ENCODE results near the gene ST3GAL6. TPM values are rescaled to one million over a fixed set of nuclear protein-coding genes. Genes with fewer than 3 reads are reported as not detected.

The ST3GAL6 gene
- total RNA-seq, 1 donor from 2014 or later: 0.44 TPM

- no peaks in the 10 kb centered on the region for H3K27me3 Mint-ChIP-seq (ENCODE audit: insufficient read depth)
Observed at GRCh38 chr3:98800401-98800800, 37.3 kb downstream of the ST3GAL6 start.

GRCh38 chr3:98801043-98801747 is 38.1 kb downstream of the ST3GAL6 start:
- no peaks in the 10 kb centered on the region for H3K4me1 Mint-ChIP-seq (ENCODE audit: low read depth)
- DNase-seq (ENCODE audit: low spot score): no peak
- intact Hi-C loops (cut with micrococcal nuclease): no loop called here
- no peaks in the 10 kb centered on the region for H3K36me3 Mint-ChIP-seq (ENCODE audit: low read depth)
- H3K9me3 Mint-ChIP-seq: no peaks in the 10 kb centered on the region
- H3K4me3 Mint-ChIP-seq: no peak overlapping the region
- no peak overlapping the region for H3K27ac Mint-ChIP-seq
- H3K27me3 Mint-ChIP-seq (ENCODE audit: insufficient read depth): no peaks in the 10 kb centered on the region

More at GRCh38 chr3:98800401-98800800, 37.3 kb downstream of the ST3GAL6 start:
- DNase-seq (ENCODE audit: low spot score): no peak
- intact Hi-C loops (cut with micrococcal nuclease): no loop called here
- Mint-ChIP-seq H3K36me3 (ENCODE audit: low read depth) (no peaks in the 10 kb centered on the region), H3K4me1 (ENCODE audit: low read depth) (no peaks in the 10 kb centered on the region), H3K27ac (no peak overlapping the region), H3K9me3 (no peaks in the 10 kb centered on the region), H3K4me3 (no peak overlapping the region)

DNA sequence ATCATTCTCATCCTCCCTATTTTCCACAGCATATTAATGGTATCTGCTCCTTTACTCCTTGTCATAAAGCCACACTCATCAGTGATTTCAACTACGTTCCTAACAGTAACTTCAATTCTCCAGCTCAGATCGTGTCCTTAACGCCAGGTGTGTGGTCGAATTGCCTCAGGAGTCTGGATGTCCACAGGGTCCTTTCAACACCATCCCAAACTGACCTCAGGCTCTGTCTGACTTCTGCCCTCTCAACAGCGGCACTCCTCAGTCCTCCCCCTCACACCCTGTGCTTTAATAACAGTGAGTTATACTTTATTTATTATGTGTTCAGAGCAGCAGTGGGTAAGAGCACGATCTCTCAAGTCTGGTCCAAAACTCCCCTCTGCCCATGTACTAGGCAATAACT is 42.4 kb downstream of the ST3GAL6 start:
- Mint-ChIP-seq H3K27me3 (ENCODE audit: insufficient read depth) (no peaks in the 10 kb centered on the region), H3K4me1 (ENCODE audit: low read depth) (no peaks in the 10 kb centered on the region), H3K4me3 (no peak overlapping the region), H3K9me3 (no peaks in the 10 kb centered on the region), H3K27ac (no peak overlapping the region), H3K36me3 (ENCODE audit: low read depth) (no peaks in the 10 kb centered on the region)
- no peak for DNase-seq (ENCODE audit: low spot score)
- intact Hi-C loops (cut with micrococcal nuclease): no loop called here

GRCh38 chr3:98806521-98806920 is 43.4 kb downstream of the ST3GAL6 start:
- DNase-seq (ENCODE audit: low spot score): no peak
- no peak overlapping the region for H3K4me3 Mint-ChIP-seq
- no peaks in the 10 kb centered on the region for H3K4me1 Mint-ChIP-seq (ENCODE audit: low read depth)
- intact Hi-C loops (cut with micrococcal nuclease): no loop called here
- no peak overlapping the region for H3K27ac Mint-ChIP-seq
- H3K27me3 Mint-ChIP-seq (ENCODE audit: insufficient read depth): no peaks in the 10 kb centered on the region
- H3K36me3 Mint-ChIP-seq (ENCODE audit: low read depth): no peaks in the 10 kb centered on the region
- H3K9me3 Mint-ChIP-seq: no peaks in the 10 kb centered on the region

DNA sequence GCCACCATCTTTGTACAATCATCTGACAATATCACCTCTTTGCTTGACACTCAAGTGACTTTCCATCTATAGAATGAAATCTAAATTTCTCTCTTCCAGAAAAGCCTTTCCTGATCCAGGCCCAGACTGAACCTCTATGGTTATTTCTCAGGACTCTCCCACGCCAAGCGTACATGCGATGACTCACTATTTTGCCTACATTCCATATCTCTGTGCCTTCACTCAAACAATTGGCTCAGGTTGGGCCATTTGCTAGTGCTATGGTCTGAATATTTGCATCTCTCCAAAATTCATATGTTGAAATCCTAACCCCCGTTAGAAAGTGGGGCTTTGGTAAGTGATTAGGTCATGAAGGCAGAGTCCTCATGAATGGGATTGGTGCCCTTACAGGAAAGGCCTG is 43.9 kb downstream of the ST3GAL6 start:
- no peaks in the 10 kb centered on the region for H3K36me3 Mint-ChIP-seq (ENCODE audit: low read depth)

GRCh38 chr3:98807561-98807960 is 44.4 kb downstream of the ST3GAL6 start:
- DNase-seq (ENCODE audit: low spot score): no peak
- intact Hi-C loops (cut with micrococcal nuclease): no loop called here
- Mint-ChIP-seq H3K4me1 (ENCODE audit: low read depth) (no peaks in the 10 kb centered on the region), H3K4me3 (no peak overlapping the region), H3K27ac (no peak overlapping the region), H3K36me3 (ENCODE audit: low read depth) (no peaks in the 10 kb centered on the region), H3K27me3 (ENCODE audit: insufficient read depth) (no peaks in the 10 kb centered on the region), H3K9me3 (no peaks in the 10 kb centered on the region)

More for the DNA sequence above, 43.9 kb downstream of the ST3GAL6 start:
- Mint-ChIP-seq H3K27ac (no peak overlapping the region), H3K9me3 (no peaks in the 10 kb centered on the region), H3K4me3 (no peak overlapping the region), H3K27me3 (ENCODE audit: insufficient read depth) (no peaks in the 10 kb centered on the region), H3K4me1 (ENCODE audit: low read depth) (no peaks in the 10 kb centered on the region)
- DNase-seq (ENCODE audit: low spot score): no peak
- intact Hi-C loops (cut with micrococcal nuclease): no loop called here

- no peak for DNase-seq (ENCODE audit: low spot score)
- H3K9me3 Mint-ChIP-seq: no peaks in the 10 kb centered on the region
- no peaks in the 10 kb centered on the region for H3K36me3 Mint-ChIP-seq (ENCODE audit: low read depth)
- H3K27ac Mint-ChIP-seq: no peak overlapping the region
- no peaks in the 10 kb centered on the region for H3K4me1 Mint-ChIP-seq (ENCODE audit: low read depth)
- no peak overlapping the region for H3K4me3 Mint-ChIP-seq
- H3K27me3 Mint-ChIP-seq (ENCODE audit: insufficient read depth): no peaks in the 10 kb centered on the region
- intact Hi-C loops (cut with micrococcal nuclease): no loop called here
Observed at GRCh38 chr3:98808071-98808470, 44.9 kb downstream of the ST3GAL6 start.

GRCh38 chr3:98809557-98809956 is 46.4 kb downstream of the ST3GAL6 start:
- Mint-ChIP-seq H3K36me3 (ENCODE audit: low read depth) (no peaks in the 10 kb centered on the region), H3K9me3 (no peaks in the 10 kb centered on the region), H3K4me3 (no peak overlapping the region), H3K27ac (no peak overlapping the region), H3K4me1 (ENCODE audit: low read depth) (no peaks in the 10 kb centered on the region), H3K27me3 (ENCODE audit: insufficient read depth) (no peaks in the 10 kb centered on the region)
- intact Hi-C loops (cut with micrococcal nuclease): no loop called here
- DNase-seq (ENCODE audit: low spot score): no peak

DNA sequence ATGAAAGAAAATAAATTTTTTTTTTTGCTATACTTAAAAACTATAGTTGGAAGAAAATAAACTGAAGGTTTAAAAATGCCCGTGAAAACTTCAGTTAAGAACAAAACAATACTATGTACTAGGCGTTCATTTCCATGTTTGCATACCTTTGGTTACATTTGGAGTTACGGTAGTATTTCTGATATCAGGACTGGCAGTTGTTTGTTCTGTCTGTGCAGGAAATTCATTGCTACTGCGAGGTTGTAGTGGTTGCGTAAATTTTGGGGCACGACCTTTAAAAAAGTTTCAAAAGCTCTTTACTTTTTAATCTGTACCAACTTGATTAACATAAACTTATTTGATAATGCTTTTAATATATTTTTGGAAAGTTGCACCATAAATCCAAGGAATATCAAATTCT is 47.9 kb downstream of the ST3GAL6 start:
- H3K9me3 Mint-ChIP-seq: no peaks in the 10 kb centered on the region
- no peaks in the 10 kb centered on the region for H3K27me3 Mint-ChIP-seq (ENCODE audit: insufficient read depth)
- no peak for DNase-seq (ENCODE audit: low spot score)
- H3K27ac Mint-ChIP-seq: no peak overlapping the region
- H3K4me1 Mint-ChIP-seq (ENCODE audit: low read depth): no peaks in the 10 kb centered on the region
- no peaks in the 10 kb centered on the region for H3K36me3 Mint-ChIP-seq (ENCODE audit: low read depth)
- intact Hi-C loops (cut with micrococcal nuclease): loop anchor here (10.0 kb wide), 2 partner anchors 214 to 1016 kb away; no protein-coding TSS in a partner anchor
- no peak overlapping the region for H3K4me3 Mint-ChIP-seq

DNA sequence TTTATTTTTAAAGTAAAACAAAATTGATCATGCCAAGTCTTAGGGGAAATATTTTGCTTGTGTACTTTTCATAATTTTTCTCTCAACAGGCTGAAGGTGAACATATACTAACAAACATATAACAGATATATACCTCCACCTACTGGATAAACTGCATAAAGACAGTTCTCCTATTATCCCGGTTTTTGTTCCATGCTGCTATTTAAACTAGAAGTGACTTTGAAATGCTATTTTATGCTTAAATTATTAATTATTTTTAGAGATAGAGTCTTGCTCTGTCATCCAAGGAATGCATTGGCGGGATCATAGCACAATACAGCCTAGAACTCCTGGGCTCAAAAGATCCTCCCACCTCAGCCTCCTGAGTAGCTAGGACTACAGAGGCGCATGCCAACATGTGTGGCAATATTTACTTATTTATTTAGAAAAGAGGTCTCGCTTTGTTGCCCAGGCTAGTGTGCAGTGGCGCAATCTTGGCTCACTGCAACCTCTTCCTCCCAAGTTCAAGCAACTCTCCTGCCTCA is 49.8 kb downstream of the ST3GAL6 start:
- no peak overlapping the region for H3K27ac Mint-ChIP-seq
- H3K4me1 Mint-ChIP-seq (ENCODE audit: low read depth): no peaks in the 10 kb centered on the region
- H3K9me3 Mint-ChIP-seq: no peaks in the 10 kb centered on the region
- no peak overlapping the region for H3K4me3 Mint-ChIP-seq
- no peaks in the 10 kb centered on the region for H3K27me3 Mint-ChIP-seq (ENCODE audit: insufficient read depth)
- no peaks in the 10 kb centered on the region for H3K36me3 Mint-ChIP-seq (ENCODE audit: low read depth)
- DNase-seq (ENCODE audit: low spot score): no peak
- intact Hi-C loops (cut with micrococcal nuclease): loop anchor here (1.0 to 10.0 kb wide), 6 partner anchors 211 to 1018 kb away; no protein-coding TSS in a partner anchor

GRCh38 chr3:98814817-98815420 is 51.8 kb downstream of the ST3GAL6 start:
- H3K4me3 Mint-ChIP-seq: no peak overlapping the region
- DNase-seq (ENCODE audit: low spot score): no peak
- no peaks in the 10 kb centered on the region for H3K9me3 Mint-ChIP-seq
- no peaks in the 10 kb centered on the region for H3K4me1 Mint-ChIP-seq (ENCODE audit: low read depth)
- no peaks in the 10 kb centered on the region for H3K36me3 Mint-ChIP-seq (ENCODE audit: low read depth)
- intact Hi-C loops (cut with micrococcal nuclease): loop anchor here (5.0 to 10.0 kb wide), 3 partner anchors 177 to 1020 kb away; no protein-coding TSS in a partner anchor
- H3K27ac Mint-ChIP-seq: no peak overlapping the region
- H3K27me3 Mint-ChIP-seq (ENCODE audit: insufficient read depth): no peaks in the 10 kb centered on the region

- H3K36me3 Mint-ChIP-seq (ENCODE audit: low read depth): no peaks in the 10 kb centered on the region
- intact Hi-C loops (cut with micrococcal nuclease): loop anchor here (1.0 to 10.0 kb wide), 4 partner anchors 175 to 1023 kb away; no protein-coding TSS in a partner anchor
Observed at GRCh38 chr3:98817547-98818041, 54.5 kb downstream of the ST3GAL6 start.

GRCh38 chr3:98821063-98821462 is 57.9 kb downstream of the ST3GAL6 start:
- Mint-ChIP-seq H3K27me3 (ENCODE audit: insufficient read depth) (no peaks in the 10 kb centered on the region), H3K27ac (no peak overlapping the region), H3K4me1 (ENCODE audit: low read depth) (no peaks in the 10 kb centered on the region), H3K9me3 (no peaks in the 10 kb centered on the region), H3K36me3 (ENCODE audit: low read depth) (no peaks in the 10 kb centered on the region), H3K4me3 (no peak overlapping the region)
- intact Hi-C loops (cut with micrococcal nuclease): no loop called here
- DNase-seq (ENCODE audit: low spot score): no peak

More at GRCh38 chr3:98817547-98818041, 54.5 kb downstream of the ST3GAL6 start:
- Mint-ChIP-seq H3K9me3 (no peaks in the 10 kb centered on the region), H3K4me3 (no peak overlapping the region), H3K4me1 (ENCODE audit: low read depth) (no peaks in the 10 kb centered on the region), H3K27me3 (ENCODE audit: insufficient read depth) (no peaks in the 10 kb centered on the region), H3K27ac (no peak overlapping the region)
- DNase-seq (ENCODE audit: low spot score): no peak
